DOHH2 (cell line): ENCODE results near the gene NOTO.

Experiments used
- H3F3A ChIP-seq: fragments of 200-600 bp; sonication (generic), shearing (Covaris generic); 2 replicates; pipeline ENCODE4 v1.6.0; 2016; ENCODE audit warnings: antibody characterized with exemption, mild to moderate bottlenecking; ENCODE audit not compliant: control insufficient read depth, insufficient read depth
- H3K27ac ChIP-seq: fragments of 200-600 bp; sonication (generic); 2 replicates; pipeline ENCODE4 v1.5.1; 2014; ENCODE audit warnings: low read depth, mild to moderate bottlenecking, low read length, moderate library complexity
- H3K27me3 ChIP-seq: fragments of 200-600 bp; sonication (generic); 2 replicates; pipeline ENCODE4 v1.6.1; 2014; ENCODE audit warnings: mild to moderate bottlenecking, low read length, mixed read lengths; ENCODE audit not compliant: control insufficient read depth
- H3K36me3 ChIP-seq: fragments of 200-600 bp; sonication (generic); 2 replicates; pipeline ENCODE4 v1.6.1; 2014; ENCODE audit warnings: mild to moderate bottlenecking, low read length, moderate library complexity, mixed read lengths; ENCODE audit not compliant: control insufficient read depth
- H3K4me1 ChIP-seq: fragments of 200-600 bp; sonication (generic); 2 replicates; pipeline ENCODE4 v1.6.1; 2014; ENCODE audit warnings: mild to moderate bottlenecking, low read length, mixed read lengths; ENCODE audit not compliant: control insufficient read depth
- H3K4me2 ChIP-seq: fragments of 200-600 bp; sonication (generic); 2 replicates; pipeline ENCODE4 v1.6.0; 2014; ENCODE audit warnings: mild to moderate bottlenecking, low read length, moderate library complexity
- H3K4me3 ChIP-seq: fragments of 200-600 bp; sonication (generic); 2 replicates; pipeline ENCODE4 v1.5.1; 2014; ENCODE audit warnings: mild to moderate bottlenecking, low read length, mixed read lengths
- H3K79me2 ChIP-seq: fragments of 200-600 bp; sonication (generic); 2 replicates; pipeline ENCODE4 v1.6.1; 2014; ENCODE audit warnings: mild to moderate bottlenecking, low read length, mixed read lengths; ENCODE audit not compliant: control insufficient read depth
- H3K9me2 ChIP-seq: fragments of 200-600 bp; sonication (generic); replicated peaks from 2 replicates; pipeline ENCODE4 v1.6.1; 2014; ENCODE audit warnings: mild to moderate bottlenecking, low read length, mixed read lengths; ENCODE audit not compliant: control insufficient read depth
- H3K9me3 ChIP-seq: fragments of 200-600 bp; sonication (generic); 2 replicates; pipeline ENCODE4 v1.6.1; 2014; ENCODE audit warnings: antibody characterized with exemption, low read length, mixed read lengths; ENCODE audit not compliant: control insufficient read depth, insufficient read depth
- H4K20me1 ChIP-seq: fragments of 200-600 bp; sonication (generic); 2 replicates; pipeline ENCODE4 v1.6.0; 2014; ENCODE audit warnings: low read depth, mild to moderate bottlenecking, antibody characterized with exemption, low read length, moderate library complexity; ENCODE audit not compliant: control insufficient read depth, insufficient read depth
- CTCF ChIP-seq: fragments of 200-600 bp; sonication (generic); IDR thresholded peaks from one replicate; pipeline ENCODE4 v1.5.1; 2014; ENCODE audit warnings: antibody characterized with exemption, mild to moderate bottlenecking, low read depth, low read length; ENCODE audit not compliant: poor library complexity, severe bottlenecking
- EZH2phosphoT487 ChIP-seq: fragments of 200-600 bp; sonication (generic); IDR thresholded peaks from 2 replicates; pipeline ENCODE4 v1.6.1; 2017; ENCODE audit warnings: borderline replicate concordance, mild to moderate bottlenecking, antibody characterized with exemption, low read length, moderate library complexity, mixed read lengths

NOTO gene

GRCh38 chr2:73228631-73229030 is 26.3 kb downstream of the NOTO start:
- Histone ChIP-seq H3F3A (no peaks in the 10 kb centered on the region), H3K27ac (no peak overlapping the region), H3K9me3 (no peaks in the 10 kb centered on the region), H3K36me3 (peaks cover 32% of the 10 kb centered on the region), H4K20me1 (no peaks in the 10 kb centered on the region), H3K79me2 (peaks cover 8% of the 10 kb centered on the region), H3K27me3 (no peaks in the 10 kb centered on the region), H3K9me2 (no peaks in the 10 kb centered on the region), H3K4me3 (no peak overlapping the region), H3K4me1 (peaks cover 7% of the 10 kb centered on the region), H3K4me2 (no peak overlapping the region)
- no peak for TF ChIP-seq EZH2phosphoT487
- TF ChIP-seq CTCF: no peak

- Histone ChIP-seq H3K4me2 (peak overlapping the region; percentile 99), H3K4me1 (peaks cover 32% of the 10 kb centered on the region), H3K4me3 (peak overlapping the region; percentile 95), H3K27me3 (no peaks in the 10 kb centered on the region), H4K20me1 (peaks cover 28% of the 10 kb centered on the region), H3K79me2 (peaks cover 48% of the 10 kb centered on the region), H3K27ac (no peak overlapping the region), H3F3A (no peaks in the 10 kb centered on the region), H3K9me2 (no peaks in the 10 kb centered on the region), H3K9me3 (no peaks in the 10 kb centered on the region), H3K36me3 (peaks cover 40% of the 10 kb centered on the region)
- TF ChIP-seq EZH2phosphoT487 (no peak), CTCF (peak; percentile 43)
Observed at GRCh38 chr2:73232403-73233153, 30.2 kb downstream of the NOTO start.

GRCh38 chr2:73233154-73233931 is 31.0 kb downstream of the NOTO start, which contains the start of gene PRADC1:
Gene PRADC1 (minus strand): TSS chr2:73233239. CDS start chr2:73233160, 79 bp downstream.
- Histone ChIP-seq H3K4me3 (peak within 1 kb of the TSS; percentile 95), H4K20me1 (peaks cover 32% of the 10 kb centered on the region), H3K9me3 (no peaks in the 10 kb centered on the region), H3K27ac (peak within 1 kb of the TSS; percentile 74), H3K79me2 (peaks cover 55% of the 10 kb centered on the region), H3K9me2 (no peaks in the 10 kb centered on the region), H3K36me3 (peaks cover 42% of the 10 kb centered on the region), H3K4me2 (peak within 1 kb of the TSS; percentile 99), H3F3A (no peaks in the 10 kb centered on the region), H3K27me3 (no peaks in the 10 kb centered on the region), H3K4me1 (peaks cover 33% of the 10 kb centered on the region)
- TF ChIP-seq EZH2phosphoT487 (no peak), CTCF (no peak)
